BJ (cell line): ENCODE results near the gene ENPP4. TPM values are rescaled to one million over a fixed set of nuclear protein-coding genes. Genes with fewer than 3 reads are reported as not detected.
"Not testable (repeated sequence)": the region's sequence is repeated elsewhere in the genome, so short reads cannot be mapped to it uniquely, and the experiment has no call there.

ENCODE experiments used
- CTCF ChIA-PET: fragments of 350-600 bp; formaldehyde crosslinking; extraction: SDS; loops from one replicate; lab custom pipeline; 2021; ENCODE audit warnings: antibody characterized with exemption, inconsistent platforms; lab: Yijun Ruan, JAX
- POLR2A ChIA-PET: fragments of 300-600 bp; sonication (Branson Sonifier 250); formaldehyde crosslinking; extraction: SDS; loops from one replicate; lab custom pipeline; 2021; ENCODE audit warnings: antibody characterized with exemption; lab: Charles Lee
- DNase-seq: peaks from one replicate; pipeline ENCODE4 v3.0.0-alpha.2; 2011; ENCODE audit warnings: low read depth
- H3K27me3 ChIP-seq: 2 replicates; pipeline ENCODE4 v1.6.0; 2011; ENCODE audit warnings: low read length; ENCODE audit not compliant: control insufficient read depth, insufficient read depth
- H3K36me3 ChIP-seq: 2 replicates; pipeline ENCODE4 v1.5.1; 2011; ENCODE audit warnings: low read length; ENCODE audit not compliant: control insufficient read depth, insufficient read depth
- H3K4me3 ChIP-seq: 2 replicates; pipeline ENCODE4 v1.5.1; 2011; ENCODE audit warnings: low read depth, mild to moderate bottlenecking, control low read depth, low read length
- CTCF ChIP-seq: IDR thresholded peaks from 2 replicates; pipeline ENCODE4 v1.5.1; 2011; ENCODE audit warnings: low read depth, mild to moderate bottlenecking, control low read depth, inconsistent platforms, low read length, moderate library complexity; ENCODE audit not compliant: insufficient read depth
- polyA plus RNA-seq: library from polyadenylated mRNA; depleted of rRNA; stranded (reverse); fragments of >200 nt; gene quantifications from 2 replicates; pipeline ENCODE4 v1.2.3, GENCODE V29; 2011

Gene ENPP4
- polyA plus RNA-seq, 1 experiment = 0.25 TPM

GRCh38 chr6:46116289-46116688 is 13.5 kb upstream of the ENPP4 start:
- ChIA-PET CTCF (interaction anchor here (1.0 kb wide), 1 partner anchor 26 kb away, joined by 3 read pairs; no protein-coding TSS in a partner anchor), POLR2A (no interaction called here)
- Histone ChIP-seq H3K4me3 (no peak overlapping the region), H3K36me3 (no peaks in the 10 kb centered on the region), H3K27me3 (no peaks in the 10 kb centered on the region)
- no peak for DNase-seq
- no peak for TF ChIP-seq CTCF

DNA sequence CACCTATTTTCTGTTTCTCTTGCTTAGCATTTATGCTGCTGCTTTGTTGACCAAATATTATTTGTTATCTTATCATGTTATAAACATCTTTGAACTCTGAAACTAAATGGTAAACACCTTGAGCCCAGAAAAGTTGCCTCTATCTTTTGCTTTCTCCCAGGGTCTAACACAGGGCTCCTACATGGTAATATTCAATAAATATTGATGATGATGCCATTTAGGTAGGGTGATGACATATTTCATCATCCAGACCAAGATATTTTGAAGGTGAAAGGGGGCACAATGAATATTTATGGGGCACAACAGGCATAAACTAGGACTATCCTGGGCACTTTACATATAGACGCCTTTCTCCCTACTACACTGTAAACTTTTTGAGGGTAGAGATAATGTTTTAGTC is 11.6 kb upstream of the ENPP4 start:
- Histone ChIP-seq H3K27me3 (no peaks in the 10 kb centered on the region), H3K4me3 (no peak overlapping the region), H3K36me3 (no peaks in the 10 kb centered on the region)
- POLR2A ChIA-PET = no interaction called here
- no peak for TF ChIP-seq CTCF
- no peak for DNase-seq
- CTCF ChIA-PET = no interaction called here

GRCh38 chr6:46118836-46119235 is 11.0 kb upstream of the ENPP4 start:
- TF ChIP-seq CTCF = no peak
- Histone ChIP-seq H3K36me3 (no peaks in the 10 kb centered on the region), H3K4me3 (no peak overlapping the region), H3K27me3 (no peaks in the 10 kb centered on the region)
- ChIA-PET CTCF (no interaction called here), POLR2A (no interaction called here)
- no peak for DNase-seq

DNA sequence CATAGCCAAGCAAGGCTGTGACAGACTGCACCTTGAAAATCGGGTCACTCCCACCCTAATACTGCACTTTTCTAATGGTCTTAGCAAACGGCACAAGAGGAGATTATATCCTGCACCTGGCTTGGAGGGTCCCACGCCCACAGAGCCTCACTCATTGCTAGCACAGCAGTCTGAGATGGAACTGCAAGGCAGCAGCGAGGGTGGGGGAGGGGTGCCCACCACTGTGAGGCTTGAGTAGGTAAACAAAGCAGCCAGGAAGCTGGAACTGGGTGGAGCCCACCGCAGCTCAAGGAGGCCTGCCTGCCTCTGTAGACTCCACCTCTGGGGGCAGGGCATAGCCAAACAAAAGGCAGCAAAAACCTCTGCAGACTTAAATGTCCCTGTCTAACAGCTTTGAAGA is 10.1 kb upstream of the ENPP4 start:
- DNase-seq, H3K27me3 ChIP-seq, CTCF ChIA-PET, H3K4me3 ChIP-seq, H3K36me3 ChIP-seq, POLR2A ChIA-PET: not testable (repeated sequence)

GRCh38 chr6:46128476-46128875 is 1.3 kb upstream of the ENPP4 start:
- TF ChIP-seq CTCF = no peak
- H3K27me3 ChIP-seq = no peaks in the 10 kb centered on the region
- no peaks in the 10 kb centered on the region for H3K36me3 ChIP-seq
- H3K4me3 ChIP-seq = no peak overlapping the region
- ChIA-PET CTCF (no interaction called here), POLR2A (no interaction called here)
- DNase-seq = no peak

DNA sequence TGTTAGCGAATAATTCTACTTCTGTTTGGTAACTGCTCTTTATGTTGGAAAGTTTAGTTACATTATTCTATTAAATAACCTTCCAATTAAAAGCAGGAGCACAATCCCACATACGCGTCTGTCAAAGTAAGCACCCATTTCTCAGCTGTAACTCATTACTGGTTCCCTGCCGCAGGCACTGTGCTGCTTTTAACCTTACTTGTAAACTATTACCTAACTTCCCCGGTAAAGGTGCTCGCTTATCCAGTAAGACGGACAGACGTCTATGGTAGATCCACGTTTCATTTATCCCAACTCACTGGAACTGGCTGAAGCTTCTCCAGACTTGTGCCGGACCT is 529 bp upstream of the ENPP4 start:
- ChIA-PET POLR2A (no interaction called here), CTCF (no interaction called here)
- H3K4me3 ChIP-seq = no peak overlapping the region
- no peaks in the 10 kb centered on the region for H3K27me3 ChIP-seq
- TF ChIP-seq CTCF = no peak
- H3K36me3 ChIP-seq = no peaks in the 10 kb centered on the region
- DNase-seq = no peak
